Naive B cell (primary cell): ENCODE measurements around the gene KIF13A. TPM values are rescaled to one million over a fixed set of nuclear protein-coding genes. Genes with fewer than 3 reads are reported as not detected.
"Not testable (repeated sequence)": the region's sequence is repeated elsewhere in the genome, so short reads cannot be mapped to it uniquely, and the experiment has no call there.

Source experiments
- ATAC-seq, 2 donors: fragments of 150-1000 bp; cut with Tn5 transposase; 2 replicates each; pipeline ENCODE4 v1.10.0; 2021; ENCODE audit warnings: low read depth in 2 of 2, mild to moderate bottlenecking in 2 of 2, moderate library complexity in 2 of 2
- DNase-seq: peaks from one replicate; pipeline ENCODE4 v3.0.0; 2022
- H3K27ac Mint-ChIP-seq, 6 donors: one replicate each; pipeline ENCODE4 v1.8.0; 2020 to 2022; ENCODE audit warnings: mild to moderate bottlenecking in 6 of 6, mixed read lengths in 6 of 6, moderate library complexity in 5 of 6, inconsistent platforms in 2 of 6
- H3K27me3 Mint-ChIP-seq, 3 donors: one replicate each; pipeline ENCODE4 v1.8.0; 2021 to 2022; ENCODE audit warnings: mixed read lengths in 3 of 3, mild to moderate bottlenecking in 1 of 3
- H3K36me3 Mint-ChIP-seq, 2 donors: one replicate each; pipeline ENCODE4 v1.8.0; 2020 to 2022; ENCODE audit warnings: mixed read lengths in 2 of 2, inconsistent platforms in 1 of 2, mild to moderate bottlenecking in 1 of 2
- H3K4me1 Mint-ChIP-seq, 3 donors: one replicate each; pipeline ENCODE4 v1.8.0; 2020 to 2022; ENCODE audit warnings: mixed read lengths in 3 of 3, inconsistent platforms in 1 of 3, mild to moderate bottlenecking in 1 of 3, moderate library complexity in 1 of 3
- H3K4me3 Mint-ChIP-seq, 8 donors: one replicate each; pipeline ENCODE4 v1.8.0; 2020 to 2022; ENCODE audit warnings: mild to moderate bottlenecking in 8 of 8, mixed read lengths in 8 of 8, moderate library complexity in 8 of 8, inconsistent platforms in 2 of 8
- H3K9me3 Mint-ChIP-seq, 7 donors: one replicate each; pipeline ENCODE4 v1.8.0; 2020 to 2022; ENCODE audit warnings: mixed read lengths in 7 of 7, mild to moderate bottlenecking in 5 of 7, inconsistent platforms in 2 of 7, moderate library complexity in 1 of 7
- polyA plus RNA-seq, 6 donors: library from polyadenylated mRNA; unstranded; fragments of 300-500 nt; fragmentation: Illumina TruSeq; gene quantifications; one replicate each; pipeline ENCODE4 v1.2.3, GENCODE V29; 2021; ENCODE audit warnings: low read depth in 6 of 6

Gene KIF13A
- polyA plus RNA-seq, 6 donors from 2014 or later = 0.21 to 4.3 (median 0.91) TPM; not detected in 1

DNA sequence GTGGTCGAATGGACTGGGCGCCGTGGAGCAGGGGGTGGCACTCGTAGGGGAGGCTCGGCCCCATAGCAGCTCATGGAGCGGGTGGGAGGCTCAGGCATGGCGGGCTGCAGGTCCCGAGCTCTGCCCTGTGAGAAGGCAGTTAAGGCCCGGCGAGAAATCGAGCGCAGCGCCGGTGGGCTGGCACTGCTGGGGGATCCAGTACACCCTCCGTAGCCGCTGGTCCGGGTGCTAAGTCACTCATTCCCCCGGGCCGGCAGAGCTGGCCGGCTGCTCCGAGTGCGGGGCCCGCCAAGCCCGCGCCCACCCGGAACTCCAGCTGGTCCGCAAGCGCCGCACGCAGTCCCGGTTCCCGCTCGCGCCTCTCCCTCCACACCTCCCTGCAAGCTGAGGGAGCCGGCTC, 242.1 kb downstream of the KIF13A start:
- not testable (repeated sequence) for H3K27ac Mint-ChIP-seq, DNase-seq, H3K4me3 Mint-ChIP-seq, H3K36me3 Mint-ChIP-seq, H3K9me3 Mint-ChIP-seq, H3K27me3 Mint-ChIP-seq, ATAC-seq
- peaks cover 10 to 11% (median 10%) of the 10 kb centered on the region in 3 donors for H3K4me1 Mint-ChIP-seq

DNA sequence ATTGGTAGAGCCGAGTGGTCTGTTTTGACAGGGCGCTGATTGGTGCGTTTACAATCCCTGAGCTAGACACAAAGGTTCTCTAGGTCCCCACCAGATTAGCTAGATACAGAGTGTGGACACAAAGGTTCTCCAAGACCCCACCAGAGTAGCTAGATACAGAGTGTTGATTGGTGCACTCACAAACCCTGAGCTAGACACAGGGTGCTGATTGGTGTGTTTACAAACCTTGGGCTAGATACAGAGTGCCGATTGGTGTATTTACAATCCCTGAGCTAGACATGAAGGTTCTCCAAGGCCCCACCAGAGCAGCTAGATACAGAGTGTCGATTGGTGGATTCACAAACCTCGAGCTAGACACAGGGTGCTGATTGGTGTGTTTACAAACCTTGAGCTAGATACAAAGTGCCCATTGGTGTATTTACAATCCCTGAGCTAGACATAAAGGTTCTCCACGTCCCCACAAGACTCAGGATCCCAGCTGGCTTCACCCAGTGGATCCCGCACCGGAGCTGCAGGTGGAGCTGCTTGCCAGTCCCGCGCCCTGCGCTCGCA, 242.6 kb downstream of the KIF13A start:
- not testable (repeated sequence) for H3K27me3 Mint-ChIP-seq, H3K36me3 Mint-ChIP-seq, H3K9me3 Mint-ChIP-seq, ATAC-seq, DNase-seq
- Mint-ChIP-seq H3K4me1 (peaks cover 10 to 11% (median 10%) of the 10 kb centered on the region in 3 donors), H3K4me3 (peak overlapping the region in 2 of 8 donors; percentile 44 to 83), H3K27ac (peak overlapping the region in 1 of 6 donors; percentile 57)

DNA sequence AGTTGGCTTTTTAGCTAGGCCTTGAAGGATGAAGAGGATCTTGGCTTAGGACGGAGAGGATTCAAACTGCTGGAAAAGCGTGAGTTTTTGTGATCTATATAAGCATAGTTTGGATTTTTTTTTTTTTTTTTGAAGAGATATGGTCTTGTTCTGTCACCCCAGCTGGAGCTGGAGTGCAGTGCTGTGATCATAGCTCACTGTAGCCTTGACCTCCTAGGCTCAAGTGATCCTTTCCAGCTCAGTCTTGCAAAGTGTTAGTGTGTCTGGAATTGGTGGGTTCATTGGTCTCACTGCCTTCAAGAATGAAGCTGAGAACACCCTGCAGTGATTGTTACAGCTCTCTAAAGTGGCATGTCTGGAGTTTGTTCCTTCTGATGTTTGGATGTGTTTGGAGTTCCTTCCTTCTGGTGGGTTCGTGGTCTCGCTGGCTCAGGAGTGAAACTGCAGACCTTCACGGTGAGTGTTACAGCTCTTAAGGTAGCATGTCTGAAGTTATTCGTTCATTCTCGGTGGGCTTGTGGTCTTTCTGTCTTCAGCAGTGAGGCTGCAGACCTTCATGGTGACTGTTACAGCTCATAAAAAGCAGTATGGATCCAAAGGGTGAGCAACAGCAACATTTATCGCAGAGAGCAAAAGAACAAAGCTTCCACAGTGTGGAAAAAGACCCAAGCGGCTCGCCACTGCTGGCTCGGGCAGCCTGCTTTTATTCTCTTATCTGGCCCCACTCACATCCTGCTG, 243.2 kb downstream of the KIF13A start:
- Mint-ChIP-seq H3K4me3 (peak overlapping the region in 4 of 8 donors; percentile 4 to 83 (median 57)), H3K27ac (peak overlapping the region in 4 of 6 donors; percentile 42 to 98 (median 60)), H3K27me3 (no peaks in the 10 kb centered on the region), H3K9me3 (peaks cover 0 to 12% (median 7%) of the 10 kb centered on the region in 7 donors), H3K36me3 (peaks cover 0 to 1% of the 10 kb centered on the region in 2 donors), H3K4me1 (peaks cover 10 to 11% (median 10%) of the 10 kb centered on the region in 3 donors)
- ATAC-seq (no peak), DNase-seq (no peak)

DNA sequence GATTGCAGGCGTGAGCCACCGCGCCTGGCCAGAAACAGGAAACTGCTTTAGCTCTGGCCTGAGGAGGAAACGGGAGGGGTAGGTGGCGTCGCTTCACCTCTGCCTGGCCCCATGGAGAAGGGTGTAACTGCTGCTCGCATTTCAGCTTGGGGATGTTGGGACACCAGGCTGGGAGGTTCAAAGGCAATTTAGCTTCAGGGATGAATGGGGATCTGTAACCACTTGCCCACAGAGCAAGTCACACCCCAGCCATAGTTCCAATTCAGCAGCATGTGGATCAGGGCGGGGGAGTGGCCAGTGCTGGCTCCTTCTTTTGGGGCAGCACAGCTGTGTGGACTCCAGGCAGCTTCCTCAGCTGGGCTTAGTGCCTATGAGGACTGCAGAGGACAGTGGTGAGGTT, 245.9 kb downstream of the KIF13A start:
- H3K4me3 Mint-ChIP-seq = no peak overlapping the region

DNA sequence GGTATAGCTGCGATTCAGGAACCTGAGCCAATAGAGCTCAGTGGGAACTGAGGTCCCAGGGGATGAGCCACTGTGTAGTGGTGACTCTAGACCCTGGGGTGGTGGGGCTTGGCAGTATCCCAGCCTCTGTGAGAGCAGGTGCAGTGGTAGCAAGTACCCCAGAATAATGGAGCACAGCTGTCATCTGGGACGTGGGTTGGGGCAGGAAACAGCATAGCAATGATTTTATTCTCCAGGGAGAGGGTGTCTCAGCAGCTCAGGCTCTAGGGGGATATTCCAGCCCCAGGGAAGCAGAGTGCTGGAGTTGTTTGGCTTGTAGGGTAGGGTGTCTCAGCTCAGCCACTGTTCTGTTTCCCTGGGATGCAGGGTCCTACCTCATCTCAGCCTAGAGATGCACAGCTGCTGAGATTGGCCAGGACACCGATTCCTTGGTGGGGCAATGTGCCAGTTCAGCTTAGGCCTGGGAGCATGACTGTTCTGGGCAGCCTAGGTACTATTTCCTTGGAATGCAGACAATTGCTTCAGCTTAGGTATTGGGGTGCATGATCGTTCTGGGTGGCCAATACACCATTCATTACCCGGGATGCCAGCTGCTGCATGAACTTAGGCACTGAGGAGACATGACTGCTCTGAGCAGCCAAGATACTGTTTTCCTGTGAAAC, 246.7 kb downstream of the KIF13A start:
- DNase-seq (no peak), ATAC-seq (no peak)
- Mint-ChIP-seq H3K27ac (no peak overlapping the region), H3K36me3 (peaks cover 5 to 22% of the 10 kb centered on the region in 2 donors), H3K4me1 (peaks cover 10 to 11% (median 10%) of the 10 kb centered on the region in 3 donors), H3K9me3 (peaks cover 9 to 38% (median 35%) of the 10 kb centered on the region in 7 donors), H3K4me3 (no peak overlapping the region), H3K27me3 (no peaks in the 10 kb centered on the region)

More for the DNA sequence above, 245.9 kb downstream of the KIF13A start:
- Mint-ChIP-seq H3K27me3 (no peaks in the 10 kb centered on the region), H3K27ac (no peak overlapping the region), H3K9me3 (peaks cover 9 to 36% (median 31%) of the 10 kb centered on the region in 7 donors), H3K4me1 (peaks cover 10 to 11% (median 10%) of the 10 kb centered on the region in 3 donors), H3K36me3 (peaks cover 5 to 22% of the 10 kb centered on the region in 2 donors)
- ATAC-seq (no peak), DNase-seq (no peak)

DNA sequence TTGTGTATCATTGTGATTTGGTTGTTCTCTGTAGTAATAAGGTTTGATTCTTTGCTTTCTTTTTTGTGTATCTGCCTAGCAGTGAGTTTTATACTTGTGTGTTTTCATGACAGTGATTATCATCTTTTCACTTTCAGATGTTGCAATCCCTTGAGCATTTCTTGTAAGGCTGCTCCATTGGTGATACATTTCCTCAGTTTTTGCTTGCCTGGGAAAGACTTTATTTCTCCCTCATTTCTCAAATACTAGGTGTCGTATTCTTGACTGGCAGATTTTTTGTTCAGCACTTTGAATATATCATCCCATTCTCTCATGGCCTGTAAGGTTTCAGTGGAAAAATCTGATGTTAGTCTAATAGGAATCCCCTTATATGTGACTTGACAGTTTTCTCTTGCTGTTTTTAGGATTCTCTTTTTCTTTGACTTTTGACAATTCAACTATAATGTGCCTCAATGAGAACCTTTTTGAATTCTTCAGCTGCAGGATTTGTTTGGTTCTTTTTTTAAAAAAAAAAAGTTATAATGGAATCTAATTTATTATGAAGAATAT, 249.7 kb downstream of the KIF13A start:
- no peak for DNase-seq
- Mint-ChIP-seq H3K4me3 (no peak overlapping the region), H3K4me1 (no peaks in the 10 kb centered on the region), H3K27me3 (no peaks in the 10 kb centered on the region), H3K36me3 (peaks cover 5 to 22% of the 10 kb centered on the region in 2 donors), H3K27ac (peak overlapping the region in 1 of 6 donors; percentile 22), H3K9me3 (peaks cover 9 to 38% (median 35%) of the 10 kb centered on the region in 7 donors)
- ATAC-seq = no peak

DNA sequence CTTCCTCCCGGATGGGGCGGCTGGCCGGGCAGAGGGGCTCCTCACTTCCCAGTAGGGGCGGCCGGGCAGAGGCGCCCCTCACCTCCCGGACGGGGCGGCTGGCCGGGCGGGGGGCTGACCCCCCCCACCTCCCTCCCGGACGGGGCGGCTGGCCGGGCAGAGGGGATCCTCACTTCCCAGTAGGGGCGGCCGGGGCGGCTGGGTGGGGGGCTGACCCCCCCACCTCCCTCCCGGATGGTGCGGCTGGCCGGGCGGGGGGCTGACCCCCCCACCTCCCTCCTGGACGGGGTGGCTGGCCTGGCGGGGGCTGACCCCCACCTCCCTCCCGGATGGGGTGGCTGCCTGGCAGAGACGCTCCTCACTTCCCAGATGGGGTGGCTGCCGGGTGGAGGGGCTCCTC, 252.1 kb downstream of the KIF13A start:
- not testable (repeated sequence) for H3K27ac Mint-ChIP-seq, H3K4me3 Mint-ChIP-seq, DNase-seq, H3K27me3 Mint-ChIP-seq, ATAC-seq, H3K4me1 Mint-ChIP-seq
- Mint-ChIP-seq H3K36me3 (peaks cover 5 to 22% of the 10 kb centered on the region in 2 donors), H3K9me3 (peaks cover 10 to 38% (median 31%) of the 10 kb centered on the region in 7 donors)

DNA sequence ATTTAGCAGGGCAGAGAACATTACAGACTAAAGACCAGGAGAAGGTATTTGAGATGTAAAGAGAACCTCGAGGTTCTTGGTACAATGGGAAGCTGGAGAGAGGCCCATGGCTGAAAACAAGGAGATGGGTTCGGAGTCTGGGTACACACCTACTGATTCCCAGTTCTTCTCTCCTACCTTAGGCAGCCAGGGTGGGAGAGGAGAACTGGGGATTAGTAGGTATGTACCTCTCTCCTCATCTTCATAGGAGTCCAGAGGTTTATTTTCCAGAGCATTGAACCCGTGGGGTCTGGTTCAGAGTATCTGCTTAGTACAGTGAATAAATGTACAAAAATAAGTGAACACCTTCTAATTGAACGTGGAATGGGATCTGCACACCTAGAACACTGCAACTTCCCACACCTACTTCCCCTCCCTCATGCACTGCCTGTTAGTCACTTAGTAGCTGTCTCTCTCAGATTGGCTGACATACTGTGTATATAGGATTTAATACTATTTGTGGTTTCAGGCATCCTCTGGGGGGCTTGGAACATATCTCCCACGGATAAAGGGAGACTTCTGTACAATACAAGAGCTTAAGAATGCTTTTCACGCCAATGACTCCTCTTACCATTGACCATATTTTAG, 257.2 kb downstream of the KIF13A start:
- no peaks in the 10 kb centered on the region for H3K4me1 Mint-ChIP-seq
- no peak for ATAC-seq
- H3K4me3 Mint-ChIP-seq = no peak overlapping the region
- H3K9me3 Mint-ChIP-seq = peaks cover 0 to 9% (median 2%) of the 10 kb centered on the region in 7 donors
- no peaks in the 10 kb centered on the region for H3K36me3 Mint-ChIP-seq
- no peak for DNase-seq
- no peak overlapping the region for H3K27ac Mint-ChIP-seq
- no peaks in the 10 kb centered on the region for H3K27me3 Mint-ChIP-seq

DNA sequence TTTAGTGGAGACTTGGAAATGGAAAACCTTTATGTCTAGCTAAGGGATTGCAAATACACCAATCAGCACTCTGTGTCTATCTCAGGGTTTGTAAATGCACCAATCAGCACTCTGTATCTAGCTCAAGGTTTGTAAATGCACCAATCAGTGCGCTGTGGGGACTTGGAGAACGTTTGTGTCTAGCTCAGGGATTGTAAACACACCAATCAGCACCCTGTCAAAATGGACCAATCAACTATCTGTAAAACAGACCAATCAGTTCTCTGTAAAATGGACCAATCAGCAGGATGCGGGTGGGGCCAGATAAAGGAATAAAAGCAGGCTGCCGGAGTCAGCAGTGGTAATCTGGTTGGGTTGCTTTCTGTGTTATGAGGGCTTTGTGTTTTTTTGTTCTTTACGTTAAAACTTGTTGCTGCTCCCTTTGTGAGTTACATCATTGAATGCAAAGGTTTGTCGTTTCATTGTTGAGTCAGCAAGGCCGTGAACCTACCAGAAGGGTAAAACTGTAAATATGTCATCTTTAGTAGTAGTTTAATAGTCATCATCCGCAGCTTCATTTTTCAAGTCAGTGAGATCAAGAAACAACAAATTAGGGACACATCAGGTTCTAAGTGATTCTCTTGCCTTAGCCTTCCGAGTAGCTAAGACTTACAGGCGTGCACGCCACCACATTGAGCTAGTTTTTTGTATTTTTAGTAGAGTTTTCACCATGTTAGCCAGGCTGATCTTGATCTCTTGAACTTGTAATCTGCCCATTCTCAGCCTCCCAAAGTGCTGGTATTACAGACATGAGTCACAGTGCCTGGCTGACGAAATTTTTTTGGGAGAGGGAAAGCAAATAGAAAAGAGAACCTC, 258.0 kb downstream of the KIF13A start:
- no peaks in the 10 kb centered on the region for H3K27me3 Mint-ChIP-seq
- no peak for ATAC-seq
- H3K36me3 Mint-ChIP-seq = no peaks in the 10 kb centered on the region
- no peaks in the 10 kb centered on the region for H3K4me1 Mint-ChIP-seq
- H3K27ac Mint-ChIP-seq = peak overlapping the region in 1 of 6 donors; percentile 29
- H3K9me3 Mint-ChIP-seq = peaks cover 0 to 9% (median 2%) of the 10 kb centered on the region in 7 donors
- H3K4me3 Mint-ChIP-seq = no peak overlapping the region
- DNase-seq = no peak

DNA sequence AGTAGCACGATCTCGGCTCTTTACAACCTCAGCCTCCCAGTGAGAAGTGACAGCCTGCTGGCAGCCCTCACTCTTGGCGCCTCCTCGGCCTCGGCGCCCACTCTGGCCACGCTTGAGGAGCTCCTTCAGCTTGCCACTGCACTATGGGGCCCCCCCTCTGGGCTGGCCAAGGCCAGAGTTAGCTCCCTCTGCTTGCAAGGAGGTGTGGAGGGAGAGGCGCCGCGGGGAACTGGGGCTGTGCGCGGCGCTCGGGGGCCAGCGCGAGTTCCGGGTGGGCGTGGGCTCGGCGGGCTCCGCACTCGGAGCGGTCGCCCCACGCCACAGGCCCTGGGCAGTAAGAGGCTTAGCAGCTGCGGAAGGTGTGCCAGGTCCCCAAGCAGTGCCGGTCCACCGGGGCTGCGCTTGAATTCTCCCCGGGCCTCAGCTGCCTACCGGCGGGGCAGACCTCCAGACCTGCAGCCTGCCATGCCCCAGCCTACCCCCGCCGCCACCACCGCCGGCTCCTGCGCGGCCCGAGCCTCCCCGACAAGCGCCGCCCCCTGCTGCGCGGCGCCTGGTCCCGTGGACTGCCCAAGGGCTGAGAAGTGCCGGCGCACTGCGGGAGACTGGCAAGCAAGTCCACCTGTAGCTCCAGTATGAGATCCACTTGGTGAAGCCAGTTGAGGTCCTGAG, 258.7 kb downstream of the KIF13A start:
- H3K4me1 Mint-ChIP-seq = no peaks in the 10 kb centered on the region
- H3K9me3 Mint-ChIP-seq = peaks cover 0 to 9% (median 2%) of the 10 kb centered on the region in 7 donors
- H3K27ac Mint-ChIP-seq = no peak overlapping the region
- DNase-seq = no peak
- H3K27me3 Mint-ChIP-seq = no peaks in the 10 kb centered on the region
- no peak overlapping the region for H3K4me3 Mint-ChIP-seq
- ATAC-seq = no peak
- H3K36me3 Mint-ChIP-seq = no peaks in the 10 kb centered on the region

DNA sequence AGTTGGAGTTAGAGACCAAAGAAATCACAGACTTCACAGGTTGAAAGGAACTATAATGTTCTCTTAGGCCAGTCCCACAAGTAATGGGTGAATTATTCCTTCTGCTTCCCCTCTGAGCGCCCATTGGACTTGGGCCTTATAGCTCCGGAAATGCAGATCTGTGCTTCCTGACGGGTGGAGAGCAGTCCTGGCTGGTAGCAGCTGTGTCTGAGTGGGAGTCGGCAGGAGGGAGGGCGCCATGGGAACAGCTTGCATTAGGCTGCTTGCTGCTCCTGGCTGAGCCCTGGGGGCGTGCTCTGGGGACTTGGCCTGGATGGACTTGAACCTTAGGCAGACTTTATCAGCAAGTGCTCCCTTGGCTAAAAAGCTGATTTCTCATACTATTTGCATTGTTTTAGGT, 262.4 kb downstream of the KIF13A start:
- Mint-ChIP-seq H3K27ac (peak overlapping the region in 1 of 6 donors; percentile 75), H3K27me3 (no peaks in the 10 kb centered on the region), H3K9me3 (peaks cover 0 to 9% (median 1%) of the 10 kb centered on the region in 7 donors), H3K4me3 (no peak overlapping the region), H3K4me1 (no peaks in the 10 kb centered on the region), H3K36me3 (no peaks in the 10 kb centered on the region)
- DNase-seq (no peak), ATAC-seq (no peak)

DNA sequence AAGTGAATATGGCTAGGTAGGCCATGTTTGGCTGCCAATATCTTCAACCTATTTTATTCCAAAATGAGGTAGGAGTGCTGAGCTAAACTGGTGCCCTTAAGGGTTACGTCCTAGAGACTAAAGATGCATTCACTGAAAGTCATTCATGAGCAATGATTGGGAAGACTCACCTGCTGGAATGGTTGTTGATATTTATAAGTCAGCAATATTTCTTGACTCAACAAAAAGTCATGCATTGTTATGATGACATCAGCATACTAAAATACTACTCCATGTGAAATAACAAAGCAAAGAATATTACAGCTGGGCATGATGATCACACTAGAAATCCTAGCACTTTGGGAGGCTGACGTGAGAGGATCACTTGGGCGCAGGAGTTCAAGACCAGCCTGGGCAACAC, 263.1 kb downstream of the KIF13A start:
- H3K4me3 Mint-ChIP-seq = no peak overlapping the region
- H3K4me1 Mint-ChIP-seq = no peaks in the 10 kb centered on the region
- peaks cover 0 to 3% (median 1%) of the 10 kb centered on the region in 7 donors for H3K9me3 Mint-ChIP-seq
- DNase-seq = no peak
- H3K27me3 Mint-ChIP-seq = no peaks in the 10 kb centered on the region
- H3K27ac Mint-ChIP-seq = no peak overlapping the region
- ATAC-seq = no peak
- H3K36me3 Mint-ChIP-seq = no peaks in the 10 kb centered on the region
